K562 (cell line): ENCODE measurements around the gene DDX39A. TPM values are rescaled to one million over a fixed set of nuclear protein-coding genes. Genes with fewer than 3 reads are reported as not detected.
A peak's percentile ranks its signal among the peaks of the same experiment; 100 is the strongest.

Source experiments
- ATF7 ChIP-seq: fragments of 450-650 bp; IDR thresholded peaks from 2 replicates; pipeline ENCODE4 v1.7.1; 2014; ENCODE audit warnings: mild to moderate bottlenecking, moderate library complexity
- CBX2 ChIP-seq: fragments of 200-600 bp; sonication (generic); IDR thresholded peaks from one replicate; pipeline ENCODE4 v1.6.1; 2012; ENCODE audit warnings: mild to moderate bottlenecking, low read length, inconsistent platforms; ENCODE audit not compliant: insufficient read depth, poor library complexity, severe bottlenecking
- CHCHD3 ChIP-seq: fragments of 250-450 bp; sonication (Bioruptor Pico); IDR thresholded peaks from 2 replicates; pipeline ENCODE4 v2.1.2; 2022; ENCODE audit warnings: mild to moderate bottlenecking
- FOSL1 ChIP-seq: fragments of 200-800 bp; sonication (Bioruptor generic); conservative IDR thresholded peaks from 2 replicates; pipeline ENCODE4 v1.6.1; 2016; ENCODE audit warnings: missing genetic modification characterization, missing compliant biosample characterization
- HNRNPUL1 ChIP-seq: fragments of 200-400 bp; formaldehyde crosslinking; IDR thresholded peaks from 2 replicates; pipeline ENCODE4 v1.6.1; 2017; ENCODE audit warnings: low read length
- NCOA4 ChIP-seq: fragments of 450-650 bp; IDR thresholded peaks from 2 replicates; pipeline ENCODE4 v1.6.1; 2018; ENCODE audit warnings: mild to moderate bottlenecking; ENCODE audit not compliant: partially characterized antibody
- NFIX ChIP-seq: fragments of 250-450 bp; sonication (Bioruptor Pico); IDR thresholded peaks from 2 replicates; pipeline ENCODE4 v1.4.0; 2020; ENCODE audit warnings: low read depth, mild to moderate bottlenecking, moderate library complexity
- SNIP1 ChIP-seq: fragments of 450-650 bp; IDR thresholded peaks from 2 replicates; pipeline ENCODE4 v1.7.1; 2017; ENCODE audit warnings: low read depth, mild to moderate bottlenecking
- TARDBP ChIP-seq: fragments of 450-650 bp; IDR thresholded peaks from 2 replicates; pipeline ENCODE4 v1.6.1; 2016
- TCF3 ChIP-seq: sonication (generic); formaldehyde crosslinking; IDR thresholded peaks from 2 replicates; pipeline ENCODE4 v1.4.0; 2020; ENCODE audit warnings: mild to moderate bottlenecking, missing genetic modification reagents
- ZBTB11 ChIP-seq, 3 experiments: fragments of 200-800 bp in 1 of 3; fragments of 250-450 bp in 1 of 3; fragments of 450-650 bp in 1 of 3; sonication (Bioruptor Pico) in 1 of 3; sonication (Bioruptor generic) in 1 of 3; formaldehyde crosslinking in 1 of 3; IDR thresholded peaks; 2 replicates each; pipeline versions ENCODE4 v1.6.1 to v1.8.0; 2016 to 2022; ENCODE audit warnings: mild to moderate bottlenecking in 2 of 3, missing genetic modification characterization in 2 of 3, missing compliant biosample characterization in 1 of 3, moderate library complexity in 1 of 3
- ZBTB7A ChIP-seq: IDR thresholded peaks from 2 replicates; pipeline ENCODE4 v1.6.1; 2011; ENCODE audit warnings: low read depth, mild to moderate bottlenecking, low read length, moderate library complexity, borderline replicate concordance; ENCODE audit not compliant: control insufficient read depth
- ZBTB8A ChIP-seq: fragments of 450-650 bp; IDR thresholded peaks from 2 replicates; pipeline ENCODE4 v1.6.1; 2018; ENCODE audit warnings: mild to moderate bottlenecking, moderate library complexity; ENCODE audit not compliant: partially characterized antibody
- ZHX1 ChIP-seq: fragments of 150-350 bp; conservative IDR thresholded peaks from 2 replicates; pipeline ENCODE4 v1.6.1; 2014; ENCODE audit warnings: low read length
- ZNF512 ChIP-seq: IDR thresholded peaks from 2 replicates; pipeline ENCODE4 v1.6.1; 2016; ENCODE audit warnings: missing genetic modification characterization, missing compliant biosample characterization
- ZNF695 ChIP-seq: fragments of 450-650 bp; formaldehyde crosslinking; IDR thresholded peaks from 2 replicates; pipeline ENCODE4 v1.4.0; 2020; ENCODE audit warnings: mild to moderate bottlenecking, moderate library complexity
- polyA plus RNA-seq, 8 experiments: library from polyadenylated mRNA; depleted of rRNA in 4 of 8; stranded (reverse) in 5 of 8; unstranded in 3 of 8; fragments of >200 nt; fragmentation: Nextera tagmentation in 2 of 8; fragmentation: Illumina TruSeq in 1 of 8; extraction: Ambion mirVana in 2 of 8; extraction: Trizol in 1 of 8; gene quantifications; 2 replicates each; pipeline versions ENCODE4 v1.2.1 to v1.2.3, GENCODE V29; 2011 to 2014; ENCODE audit warnings: inconsistent platforms in 1 of 8, missing spikeins in 1 of 8
- total RNA-seq, 7 experiments: library from RNA; depleted of rRNA in 6 of 7; stranded (reverse); fragments of >200 nt in 6 of 7; fragmentation: Illumina TruSeq in 2 of 7; extraction: Trizol in 2 of 7; gene quantifications; 2 replicates each; pipeline versions ENCODE4 v1.2.1 to v1.2.3, GENCODE V29; 2011 to 2021; ENCODE audit warnings: low replicate concordance in 1 of 7
- TF ChIP-seq, protein P1 (sequence below): fragments of 250-450 bp; sonication (Bioruptor Pico); IDR thresholded peaks from 2 replicates; pipeline ENCODE4 v1.8.0; 2021; ENCODE audit warnings: moderate library complexity, mild to moderate bottlenecking, inconsistent platforms
- TF ChIP-seq, protein P2 (sequence below): sonication (generic); formaldehyde crosslinking; IDR thresholded peaks from 2 replicates; pipeline ENCODE4 v1.4.0; 2020; ENCODE audit warnings: mild to moderate bottlenecking, missing genetic modification reagents

Gene DDX39A
- total and polyA plus RNA-seq, 9 of the 15 experiments (the other 6 are each of a cell fraction or from before 2014, with no cell fraction given): 90.3 to 250 (median 188) TPM

- TF ChIP-seq ZBTB7A: no peak
- peak; percentile 78; the same call in 1 of the 2 replicates for TF ChIP-seq TARDBP
- no peak for TF ChIP-seq ZNF695 (CRISPR knock-in tag)
- TF ChIP-seq ATF7: peak; percentile 77
- TF ChIP-seq CHCHD3 (CRISPR knock-in tag): no peak
- TF ChIP-seq ZBTB8A: no peak
- TF ChIP-seq, protein P1, sequence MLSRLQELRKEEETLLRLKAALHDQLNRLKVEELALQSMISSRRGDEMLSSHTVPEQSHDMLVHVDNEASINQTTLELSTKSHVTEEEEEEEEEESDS (CRISPR knock-in tag): no peak
- no peak for TF ChIP-seq SNIP1
- TF ChIP-seq ZNF512 (tag): no peak
- TF ChIP-seq FOSL1 (tag): peak; percentile 72
- TF ChIP-seq ZHX1: no peak
- TF ChIP-seq, protein P2, sequence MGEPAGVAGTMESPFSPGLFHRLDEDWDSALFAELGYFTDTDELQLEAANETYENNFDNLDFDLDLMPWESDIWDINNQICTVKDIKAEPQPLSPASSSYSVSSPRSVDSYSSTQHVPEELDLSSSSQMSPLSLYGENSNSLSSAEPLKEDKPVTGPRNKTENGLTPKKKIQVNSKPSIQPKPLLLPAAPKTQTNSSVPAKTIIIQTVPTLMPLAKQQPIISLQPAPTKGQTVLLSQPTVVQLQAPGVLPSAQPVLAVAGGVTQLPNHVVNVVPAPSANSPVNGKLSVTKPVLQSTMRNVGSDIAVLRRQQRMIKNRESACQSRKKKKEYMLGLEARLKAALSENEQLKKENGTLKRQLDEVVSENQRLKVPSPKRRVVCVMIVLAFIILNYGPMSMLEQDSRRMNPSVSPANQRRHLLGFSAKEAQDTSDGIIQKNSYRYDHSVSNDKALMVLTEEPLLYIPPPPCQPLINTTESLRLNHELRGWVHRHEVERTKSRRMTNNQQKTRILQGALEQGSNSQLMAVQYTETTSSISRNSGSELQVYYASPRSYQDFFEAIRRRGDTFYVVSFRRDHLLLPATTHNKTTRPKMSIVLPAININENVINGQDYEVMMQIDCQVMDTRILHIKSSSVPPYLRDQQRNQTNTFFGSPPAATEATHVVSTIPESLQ (CRISPR knock-in tag): no peak
- no peak for TF ChIP-seq NFIX
- TF ChIP-seq NCOA4: no peak
- no peak for TF ChIP-seq HNRNPUL1
- peak in 1 of 3 experiments; percentile 64; a peak in 2 of 6 replicates for TF ChIP-seq ZBTB11 (CRISPR knock-in tag; IDR thresholded peaks at IDR 0.05)
- TF ChIP-seq CBX2: no peak
- TF ChIP-seq TCF3 (CRISPR knock-in tag): peak; percentile 97
These were observed 27.9 kb downstream of the DDX39A start (continued) for GRCh38 chr19:14391156-14391821.
